SJCRH30 (cell line): ENCODE measurements around the gene C13orf42. TPM values are rescaled to one million over a fixed set of nuclear protein-coding genes. Genes with fewer than 3 reads are reported as not detected.
"Not testable (repeated sequence)": the region's sequence is repeated elsewhere in the genome, so short reads cannot be mapped to it uniquely, and the experiment has no call there.

Experiments used
- DNase-seq, 2 experiments: peaks; one replicate each; pipeline ENCODE4 v3.0.0-alpha.2; 2015 to 2020
- H3K27ac ChIP-seq: fragments of 250-450 bp; sonication (Bioruptor Pico); 2 replicates; pipeline ENCODE4 v1.5.1; 2020; ENCODE audit warnings: mild to moderate bottlenecking, moderate library complexity
- H3K27me3 ChIP-seq: fragments of 250-450 bp; sonication (Bioruptor Pico); 2 replicates; pipeline ENCODE4 v1.5.1; 2020; ENCODE audit warnings: mild to moderate bottlenecking, moderate library complexity
- H3K36me3 ChIP-seq: fragments of 250-450 bp; sonication (Bioruptor Pico); 2 replicates; pipeline ENCODE4 v1.5.1; 2020; ENCODE audit warnings: mild to moderate bottlenecking, moderate library complexity
- H3K4me1 ChIP-seq: fragments of 250-450 bp; sonication (Bioruptor Pico); 2 replicates; pipeline ENCODE4 v1.5.1; 2020; ENCODE audit warnings: mild to moderate bottlenecking, moderate library complexity
- H3K4me3 ChIP-seq: fragments of 250-450 bp; sonication (Bioruptor Pico); 2 replicates; pipeline ENCODE4 v1.5.1; 2020; ENCODE audit warnings: mild to moderate bottlenecking, moderate library complexity
- H3K9me3 ChIP-seq: fragments of 250-450 bp; sonication (Bioruptor Pico); replicated peaks from 2 replicates; pipeline ENCODE4 v1.5.1; 2020; ENCODE audit warnings: mild to moderate bottlenecking, moderate library complexity
- total RNA-seq: library from RNA; depleted of rRNA; stranded (reverse); fragments of >200 nt; shearing (Covaris generic); gene quantifications from 2 replicates; pipeline ENCODE4 v1.2.3, GENCODE V29; 2014

C13orf42 gene
- total RNA-seq, 1 experiment from 2014 or later, result not detected

DNA sequence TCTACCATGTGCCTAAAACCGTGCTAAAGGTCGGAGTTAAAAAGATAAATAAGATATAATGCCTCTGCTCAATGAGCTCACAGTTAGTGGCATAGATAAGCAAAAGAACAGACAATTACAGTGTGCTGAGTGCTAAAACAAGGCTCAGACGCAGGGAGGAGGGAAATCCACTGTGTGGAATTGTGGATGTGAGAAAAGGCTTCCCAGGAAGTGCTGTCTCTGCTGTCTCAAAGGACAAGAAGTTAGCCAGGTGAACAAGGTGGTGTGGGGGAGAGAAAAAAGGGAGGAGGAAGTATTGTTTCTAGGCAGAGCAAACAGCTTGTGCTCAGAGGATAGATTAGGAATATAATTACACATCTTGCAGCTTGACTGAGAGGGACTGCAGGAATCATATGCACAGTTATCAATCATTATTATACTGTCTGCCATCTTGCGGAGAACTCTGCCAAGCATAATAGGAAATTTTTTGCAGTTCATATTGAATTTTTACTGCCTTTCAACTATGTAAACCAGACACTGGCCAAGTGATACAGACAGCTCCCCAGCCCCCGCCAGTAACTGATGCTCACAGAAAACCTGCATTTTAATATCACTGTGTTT is 9.3 kb downstream of the C13orf42 start:
- Histone ChIP-seq H3K27ac (no peak overlapping the region), H3K36me3 (no peaks in the 10 kb centered on the region), H3K4me3 (no peak overlapping the region), H3K4me1 (no peaks in the 10 kb centered on the region), H3K27me3 (peaks cover 15% of the 10 kb centered on the region; the same call in 1 of the 2 replicates), H3K9me3 (no peaks in the 10 kb centered on the region)
- DNase-seq, result no peak

DNA sequence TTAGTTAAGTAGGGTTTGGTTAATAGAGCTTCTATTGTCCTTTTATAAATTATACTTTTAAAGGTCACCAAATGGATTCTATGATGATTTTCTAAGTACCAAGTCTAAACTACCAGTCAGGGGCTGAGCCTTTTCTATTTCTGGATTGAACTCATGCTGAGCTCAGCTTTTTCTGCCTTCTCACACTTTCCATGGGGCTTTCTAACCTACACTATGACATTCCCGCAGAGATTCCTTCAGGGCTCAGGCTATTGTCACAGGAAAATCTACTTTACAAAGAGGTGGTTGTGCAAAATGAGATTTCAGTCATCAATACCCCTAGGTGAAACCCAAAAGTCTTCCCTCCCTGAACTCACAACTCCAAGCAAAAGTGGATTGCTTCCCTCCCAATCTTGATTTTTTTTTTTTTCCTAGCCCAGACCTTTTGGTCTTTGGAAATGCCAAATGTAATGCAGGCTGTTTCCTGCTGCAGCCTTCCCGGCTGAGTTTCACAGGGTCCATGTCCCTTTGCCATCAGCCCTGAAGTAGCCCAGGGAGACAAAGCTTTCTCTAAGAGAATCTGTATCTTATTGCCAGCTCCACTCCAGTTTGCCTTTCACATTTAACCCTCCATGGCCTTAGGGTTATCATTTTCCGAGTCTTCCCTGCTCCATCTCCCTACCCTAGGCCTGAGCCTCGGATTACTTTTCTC is 13.6 kb downstream of the C13orf42 start:
- no peak overlapping the region for H3K27ac ChIP-seq
- no peaks in the 10 kb centered on the region; the same call in 1 of the 2 replicates for H3K9me3 ChIP-seq
- H3K4me1 ChIP-seq, result no peaks in the 10 kb centered on the region
- peaks cover 15% of the 10 kb centered on the region; the same call in 1 of the 2 replicates for H3K27me3 ChIP-seq
- H3K36me3 ChIP-seq, result no peaks in the 10 kb centered on the region
- H3K4me3 ChIP-seq, result no peak overlapping the region
- no peak for DNase-seq

DNA sequence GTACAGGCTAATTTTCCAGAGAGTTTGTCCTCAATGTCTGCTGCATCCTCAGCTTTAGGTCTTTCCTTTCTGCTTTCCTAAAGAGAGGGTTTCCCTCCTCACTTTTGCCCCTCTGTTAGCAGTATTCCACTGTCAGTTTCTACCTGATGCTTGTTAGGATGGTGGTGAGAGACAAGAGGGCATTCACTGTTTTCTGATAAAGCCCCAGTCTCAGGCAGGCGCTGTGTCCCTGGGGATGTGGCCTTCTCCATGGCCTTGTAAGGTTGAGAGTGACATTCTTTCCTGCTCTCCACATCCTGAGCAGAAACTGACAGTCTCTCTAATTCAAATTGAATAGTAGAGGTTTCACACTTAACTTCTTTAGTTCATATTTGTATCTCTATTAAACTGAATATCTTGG is 14.9 kb downstream of the C13orf42 start:
- Histone ChIP-seq H3K4me1 (no peaks in the 10 kb centered on the region), H3K36me3 (no peaks in the 10 kb centered on the region), H3K27ac (no peak overlapping the region), H3K4me3 (no peak overlapping the region), H3K27me3 (peaks cover 11% of the 10 kb centered on the region; the same call in 1 of the 2 replicates), H3K9me3 (no peaks in the 10 kb centered on the region; the same call in 1 of the 2 replicates)
- no peak for DNase-seq

DNA sequence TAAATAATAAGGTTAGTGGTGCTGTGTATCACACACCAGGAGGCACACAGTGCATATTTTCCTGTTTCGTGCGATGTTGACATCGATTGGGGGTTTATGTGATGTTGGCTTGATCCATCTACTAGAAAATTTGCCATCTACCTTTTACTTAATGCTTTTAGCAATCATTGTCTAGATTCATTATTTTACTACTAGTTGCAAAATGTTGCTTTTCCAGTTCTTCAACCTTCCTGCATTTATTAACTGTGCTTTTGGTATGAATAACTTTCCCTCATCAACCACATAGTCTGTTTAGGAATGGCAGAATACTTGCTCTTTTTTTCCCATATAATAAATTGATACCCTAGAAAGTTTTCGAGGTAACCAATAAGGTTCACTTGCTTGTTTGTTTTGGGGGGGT is 17.5 kb downstream of the C13orf42 start:
- H3K9me3 ChIP-seq, result no peaks in the 10 kb centered on the region; the same call in 1 of the 2 replicates
- no peaks in the 10 kb centered on the region for H3K36me3 ChIP-seq
- H3K27me3 ChIP-seq, result no peaks in the 10 kb centered on the region
- DNase-seq, result no peak
- no peak overlapping the region for H3K4me3 ChIP-seq
- H3K27ac ChIP-seq, result no peak overlapping the region
- no peaks in the 10 kb centered on the region for H3K4me1 ChIP-seq

DNA sequence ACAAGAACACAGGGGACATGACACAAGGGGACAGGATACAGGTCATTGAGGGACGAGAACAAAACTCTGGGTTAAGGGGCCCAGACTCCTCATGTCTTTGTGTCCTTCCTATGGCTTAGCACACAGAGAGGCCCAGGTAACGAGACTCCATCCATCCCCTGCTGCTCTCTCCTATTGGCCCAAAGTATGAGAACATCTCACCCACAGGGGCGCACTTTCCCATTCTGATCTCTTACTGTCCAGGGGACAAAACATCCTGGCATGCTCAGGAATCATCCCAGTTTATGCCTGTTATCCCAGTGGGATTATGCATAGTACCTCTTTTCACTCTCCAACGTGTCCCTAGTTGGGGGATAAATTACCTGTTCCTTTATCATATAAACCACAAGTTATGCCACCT is 19.2 kb downstream of the C13orf42 start:
- Histone ChIP-seq H3K27ac (no peak overlapping the region), H3K4me1 (no peaks in the 10 kb centered on the region), H3K4me3 (no peak overlapping the region), H3K9me3 (no peaks in the 10 kb centered on the region; the same call in 1 of the 2 replicates), H3K27me3 (no peaks in the 10 kb centered on the region), H3K36me3 (no peaks in the 10 kb centered on the region)
- no peak for DNase-seq

DNA sequence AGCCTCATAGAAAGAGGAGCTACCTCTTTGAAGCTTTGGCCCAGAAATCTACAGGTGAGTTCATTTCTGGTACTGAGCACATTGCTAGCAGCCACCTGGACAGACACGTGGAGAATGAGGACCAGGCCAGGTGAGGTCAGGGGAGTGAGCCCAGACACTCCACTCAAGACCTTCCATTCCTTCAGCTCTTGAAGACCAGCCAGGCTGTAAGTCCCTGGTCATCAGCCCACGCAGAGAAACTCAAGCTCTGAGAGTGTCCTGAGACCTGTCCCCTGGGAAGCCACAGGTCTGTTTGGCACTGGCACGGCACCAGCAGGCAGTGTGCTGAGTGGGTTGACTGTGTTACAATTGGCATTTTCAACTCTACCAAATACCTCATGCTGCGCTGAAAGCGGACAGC is 27.4 kb downstream of the C13orf42 start:
- H3K4me1 ChIP-seq, result no peaks in the 10 kb centered on the region
- H3K4me3 ChIP-seq, result no peak overlapping the region
- no peaks in the 10 kb centered on the region for H3K36me3 ChIP-seq
- no peak overlapping the region for H3K27ac ChIP-seq
- DNase-seq, result no peak
- no peaks in the 10 kb centered on the region for H3K27me3 ChIP-seq
- no peaks in the 10 kb centered on the region for H3K9me3 ChIP-seq

DNA sequence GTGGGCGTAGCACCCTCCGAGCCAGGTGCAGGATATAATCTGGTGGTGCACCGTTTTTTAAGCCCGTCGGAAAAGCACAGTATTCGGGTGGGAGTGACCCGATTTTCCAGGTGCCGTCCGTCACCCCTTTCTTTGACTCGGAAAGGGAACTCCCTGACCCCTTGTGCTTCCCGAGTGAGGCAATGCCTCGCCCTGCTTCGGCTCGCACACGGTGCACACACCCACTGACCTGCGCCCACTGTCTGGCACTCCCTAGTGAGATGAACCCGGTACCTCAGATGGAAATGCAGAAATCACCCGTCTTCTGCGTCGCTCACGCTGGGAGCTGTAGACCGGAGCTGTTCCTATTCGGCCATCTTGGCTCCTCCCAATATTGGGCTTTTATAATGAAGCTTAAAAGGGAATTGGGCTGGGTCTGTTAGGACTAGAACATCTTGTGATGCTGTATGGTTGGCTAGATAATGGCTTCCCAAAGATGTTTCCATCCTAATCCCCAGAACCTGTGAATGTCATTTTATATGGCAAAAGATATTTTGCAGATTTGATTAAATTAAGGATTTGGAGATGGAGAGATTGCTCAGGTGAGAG is 30.5 kb downstream of the C13orf42 start:
- H3K9me3 ChIP-seq, H3K27me3 ChIP-seq, H3K4me1 ChIP-seq, H3K27ac ChIP-seq, H3K36me3 ChIP-seq: not testable (repeated sequence)
- peak overlapping the region; percentile 62 for H3K4me3 ChIP-seq
- DNase-seq, result peak in 1 of 2 experiments; percentile 26

DNA sequence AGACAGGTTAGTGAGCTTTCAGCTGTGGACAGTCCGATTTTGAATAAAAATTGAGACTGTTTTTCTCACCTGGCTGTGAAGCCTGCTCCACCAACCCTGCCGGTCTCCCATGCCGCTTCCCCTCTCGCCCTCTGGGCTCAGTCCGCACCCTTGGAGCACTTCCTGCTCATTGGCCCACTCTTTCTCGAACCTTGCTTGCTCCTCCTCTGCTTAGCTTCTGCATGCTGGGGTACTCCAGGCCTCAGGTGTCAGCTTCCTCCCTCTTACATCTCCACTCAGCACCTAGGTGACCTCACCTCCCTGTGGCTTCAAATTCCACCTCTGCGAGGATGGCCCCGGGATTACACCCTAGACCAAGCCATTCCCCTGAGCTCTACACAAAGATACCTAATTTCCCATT is 39.6 kb downstream of the C13orf42 start:
- H3K4me3 ChIP-seq, result no peak overlapping the region
- no peaks in the 10 kb centered on the region for H3K36me3 ChIP-seq
- DNase-seq, result no peak
- H3K27me3 ChIP-seq, result no peaks in the 10 kb centered on the region
- H3K9me3 ChIP-seq, result no peaks in the 10 kb centered on the region
- H3K4me1 ChIP-seq, result peaks cover 5% of the 10 kb centered on the region; the same call in 1 of the 2 replicates
- H3K27ac ChIP-seq, result no peak overlapping the region

DNA sequence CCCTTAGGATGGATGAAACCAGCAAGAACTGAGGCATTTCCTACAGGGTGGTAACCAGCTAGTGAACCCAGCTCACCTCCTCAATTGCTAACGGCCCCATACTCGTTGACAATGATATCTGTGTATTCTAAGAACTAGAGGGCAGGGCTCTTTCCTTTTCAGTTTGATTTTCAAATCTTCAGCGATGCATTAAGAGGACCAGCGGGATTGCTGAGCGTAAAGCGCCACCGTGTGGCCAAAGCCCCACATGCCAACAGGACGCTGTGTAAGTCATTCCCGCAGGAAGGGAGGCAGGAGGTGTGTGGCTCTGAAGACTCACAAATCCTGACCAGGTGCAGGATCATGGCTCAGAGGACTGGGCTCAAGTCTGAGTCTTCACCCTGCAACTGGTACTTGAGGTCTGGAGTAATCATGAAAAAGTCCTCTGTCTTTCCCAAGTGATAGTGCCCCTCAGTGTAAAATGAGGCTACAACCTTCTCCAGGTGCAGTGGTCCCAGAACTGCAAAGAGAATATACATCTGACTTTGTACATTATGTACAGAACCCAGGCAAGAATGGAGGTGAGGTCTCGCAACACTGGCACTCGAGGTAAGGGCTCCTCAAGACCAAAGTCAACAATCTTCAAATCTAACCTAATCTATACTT is 40.9 kb downstream of the C13orf42 start:
- H3K27ac ChIP-seq, result no peak overlapping the region
- no peaks in the 10 kb centered on the region for H3K27me3 ChIP-seq
- peaks cover 10% of the 10 kb centered on the region; the same call in 1 of the 2 replicates for H3K4me1 ChIP-seq
- DNase-seq, result peak; percentile 70 to 89
- no peaks in the 10 kb centered on the region for H3K36me3 ChIP-seq
- H3K4me3 ChIP-seq, result no peak overlapping the region
- no peaks in the 10 kb centered on the region for H3K9me3 ChIP-seq

DNA sequence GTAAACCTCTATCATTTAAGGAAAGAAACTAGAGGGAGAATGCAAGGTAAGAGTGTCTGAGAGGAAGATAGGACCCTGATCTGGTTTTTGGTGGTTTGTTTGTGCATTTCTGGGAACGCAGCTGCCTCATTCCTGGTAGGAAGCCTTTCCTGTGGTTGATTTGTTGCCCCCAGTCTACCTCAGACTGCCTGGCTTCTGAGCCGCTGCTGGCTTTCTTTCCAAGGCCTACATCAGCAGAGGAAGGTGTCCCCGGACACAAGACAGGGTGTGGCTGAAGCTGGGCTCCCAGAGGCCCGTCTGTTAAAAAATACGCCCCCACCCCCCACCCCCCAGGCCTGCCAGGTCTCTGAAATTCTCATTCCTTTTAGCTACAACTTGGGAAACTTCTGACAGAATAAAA is 42.6 kb downstream of the C13orf42 start:
- H3K27me3 ChIP-seq, result no peaks in the 10 kb centered on the region
- peak in 1 of 2 experiments; percentile 28 for DNase-seq
- peaks cover 10% of the 10 kb centered on the region; the same call in 1 of the 2 replicates for H3K4me1 ChIP-seq
- no peaks in the 10 kb centered on the region for H3K36me3 ChIP-seq
- H3K27ac ChIP-seq, result no peak overlapping the region
- H3K9me3 ChIP-seq, result no peaks in the 10 kb centered on the region
- no peak overlapping the region for H3K4me3 ChIP-seq

DNA sequence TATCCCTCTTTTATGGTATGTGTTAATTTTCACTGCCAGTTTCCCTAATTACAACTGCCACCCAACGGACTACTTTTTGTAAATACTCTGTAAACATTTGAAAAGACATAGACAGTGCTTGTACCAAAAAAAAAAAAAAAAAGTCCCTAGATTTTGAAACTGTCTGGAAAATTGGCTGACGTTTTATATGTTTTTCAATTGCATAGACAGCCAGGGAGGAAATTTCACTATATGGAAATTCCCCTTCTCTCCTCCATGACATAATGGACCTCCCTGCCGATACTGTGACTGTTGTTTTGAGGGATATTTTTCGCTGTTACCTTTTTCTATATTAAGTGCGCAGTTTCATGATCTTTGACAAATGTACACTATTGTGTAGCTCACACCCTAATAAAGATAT is 43.4 kb downstream of the C13orf42 start:
- H3K27ac ChIP-seq, result no peak overlapping the region

DNA sequence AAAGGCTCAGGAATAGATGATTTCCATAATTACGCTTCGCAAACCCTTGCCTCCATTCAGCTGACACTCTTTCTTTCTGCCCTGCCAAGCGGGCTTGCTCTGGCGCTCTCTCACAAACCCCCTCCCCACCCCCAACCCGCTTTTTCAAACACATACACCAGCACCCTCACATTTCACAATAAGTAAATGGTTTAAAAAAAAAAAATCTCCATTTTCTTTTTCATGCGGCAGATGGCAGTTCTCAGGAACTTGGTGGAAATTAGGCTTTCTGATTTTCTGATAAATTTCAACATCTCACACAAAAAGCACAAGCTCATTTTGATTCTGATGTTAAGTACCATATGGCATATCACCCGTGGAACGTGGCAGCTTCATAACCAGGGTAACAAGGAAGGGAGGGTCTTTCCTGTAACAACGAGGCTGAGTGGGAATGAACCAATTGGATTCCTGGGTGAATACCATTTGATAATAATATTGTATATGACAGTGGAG is 43.8 kb downstream of the C13orf42 start:
- no peaks in the 10 kb centered on the region for H3K27me3 ChIP-seq
- no peak overlapping the region for H3K4me3 ChIP-seq
- H3K36me3 ChIP-seq, result no peaks in the 10 kb centered on the region
- H3K4me1 ChIP-seq, result peaks cover 10% of the 10 kb centered on the region; the same call in 1 of the 2 replicates
- no peaks in the 10 kb centered on the region for H3K9me3 ChIP-seq
- no peak for DNase-seq
- H3K27ac ChIP-seq, result no peak overlapping the region

More for the DNA sequence above, 43.4 kb downstream of the C13orf42 start:
- Histone ChIP-seq H3K27me3 (no peaks in the 10 kb centered on the region), H3K9me3 (no peaks in the 10 kb centered on the region), H3K4me3 (no peak overlapping the region), H3K36me3 (no peaks in the 10 kb centered on the region), H3K4me1 (peaks cover 10% of the 10 kb centered on the region; the same call in 1 of the 2 replicates)
- DNase-seq, result no peak

DNA sequence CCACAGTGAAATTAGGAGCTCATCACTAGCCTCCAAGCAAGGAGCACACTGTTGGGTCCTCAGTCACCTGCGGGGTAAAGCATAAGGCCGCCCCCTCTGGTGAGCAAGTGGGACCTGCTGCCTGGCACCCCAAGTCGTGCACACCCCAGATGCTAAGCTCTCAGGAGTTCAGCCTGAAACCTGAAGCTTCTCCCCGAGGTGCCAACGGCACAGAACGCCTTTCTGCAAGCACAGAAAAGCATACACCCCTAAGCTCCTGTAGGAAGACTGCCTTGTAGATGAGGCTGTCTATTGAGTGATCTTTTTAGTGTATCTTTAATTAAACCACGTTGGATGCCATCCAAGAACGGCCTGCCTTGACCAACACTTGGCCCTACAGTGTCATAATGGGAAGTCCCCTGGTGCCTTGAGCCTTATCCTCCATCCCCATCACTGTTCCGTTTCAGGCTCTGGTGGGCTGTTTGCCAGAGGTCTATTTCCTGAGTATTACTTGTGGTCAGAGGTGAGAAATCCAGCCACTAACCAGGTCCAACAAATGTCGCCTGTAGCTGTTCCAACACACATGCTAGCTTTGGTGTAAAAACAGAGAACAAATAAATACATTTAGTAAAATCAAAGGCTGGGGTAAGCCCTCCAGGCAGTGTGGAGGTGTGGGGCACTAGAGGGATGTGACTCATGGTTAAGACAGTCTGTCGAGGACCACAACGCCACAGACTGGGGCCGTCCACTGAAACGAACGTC is 44.8 kb downstream of the C13orf42 start:
- Histone ChIP-seq H3K9me3 (no peaks in the 10 kb centered on the region), H3K27me3 (no peaks in the 10 kb centered on the region), H3K36me3 (no peaks in the 10 kb centered on the region), H3K27ac (no peak overlapping the region), H3K4me3 (no peak overlapping the region), H3K4me1 (peaks cover 10% of the 10 kb centered on the region; the same call in 1 of the 2 replicates)
- peak; percentile 40 to 60 for DNase-seq

DNA sequence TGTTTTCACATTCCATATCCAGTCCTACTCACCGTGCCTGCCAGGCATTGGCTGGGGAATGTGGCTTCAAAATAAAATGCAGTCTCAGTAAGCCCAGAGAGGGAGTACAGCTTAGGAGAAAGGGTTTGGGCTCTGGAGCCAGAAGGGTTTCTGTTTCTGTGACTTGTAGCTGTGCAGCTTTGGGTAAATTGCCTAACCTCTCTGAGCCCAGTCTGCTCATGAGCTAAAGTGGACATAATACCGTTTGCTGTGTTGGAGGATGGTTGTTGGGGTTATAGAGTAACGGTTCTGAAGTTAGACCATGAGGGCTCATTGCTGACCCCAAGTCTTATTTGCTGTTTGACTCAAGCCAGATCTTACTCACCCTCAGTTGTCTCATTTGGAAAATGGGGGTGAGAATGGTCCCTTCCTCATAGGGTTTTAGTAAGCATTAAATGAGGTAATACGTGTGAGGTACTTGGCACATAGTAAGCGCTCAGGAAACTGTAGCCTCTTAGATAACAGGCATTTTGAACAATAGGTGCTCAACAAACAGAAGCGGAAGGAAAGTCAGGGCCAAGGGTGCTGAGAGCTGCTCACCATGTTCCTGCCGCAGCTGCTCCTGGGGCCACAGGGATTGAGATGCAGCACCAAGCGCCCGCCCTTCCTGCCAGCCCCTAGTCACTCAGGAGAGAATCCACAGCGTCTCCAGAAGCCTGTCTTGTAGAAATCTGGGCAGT is 45.5 kb downstream of the C13orf42 start:
- no peak for DNase-seq
- Histone ChIP-seq H3K9me3 (no peaks in the 10 kb centered on the region), H3K36me3 (no peaks in the 10 kb centered on the region), H3K4me1 (peaks cover 10% of the 10 kb centered on the region; the same call in 1 of the 2 replicates), H3K27me3 (no peaks in the 10 kb centered on the region), H3K27ac (no peak overlapping the region), H3K4me3 (no peak overlapping the region)
